Hepatocyte (in vitro differentiated cells): ENCODE measurements around the gene PRIM1. TPM values are rescaled to one million over a fixed set of nuclear protein-coding genes. Genes with fewer than 3 reads are reported as not detected.
"Not testable (repeated sequence)": the region's sequence is repeated elsewhere in the genome, so short reads cannot be mapped to it uniquely, and the experiment has no call there.

Experiments used
- DNase-seq: peaks from one replicate; pipeline ENCODE4 v3.0.0-alpha.2; 2016; ENCODE audit warnings: low spot score
- H2AFZ ChIP-seq: fragments of 200-600 bp; sonication (generic); 2 replicates; pipeline ENCODE4 v1.6.0; 2016; ENCODE audit warnings: antibody characterized with exemption, mild to moderate bottlenecking
- H3K27ac ChIP-seq: fragments of 200-600 bp; sonication (generic); 2 replicates; pipeline ENCODE4 v1.5.1; 2016; ENCODE audit warnings: mild to moderate bottlenecking
- H3K27me3 ChIP-seq: fragments of 200-600 bp; sonication (generic); 2 replicates; pipeline ENCODE4 v1.6.1; 2016
- H3K36me3 ChIP-seq: fragments of 200-600 bp; sonication (generic); replicated peaks from 2 replicates; pipeline ENCODE4 v1.5.1; 2016; ENCODE audit warnings: low read depth; ENCODE audit not compliant: insufficient read depth
- H3K4me1 ChIP-seq: fragments of 200-600 bp; sonication (generic); 2 replicates; pipeline ENCODE4 v1.5.1; 2016; ENCODE audit warnings: mild to moderate bottlenecking, moderate library complexity; ENCODE audit not compliant: insufficient read depth
- H3K4me2 ChIP-seq: fragments of 200-600 bp; sonication (generic); 2 replicates; pipeline ENCODE4 v1.6.0; 2016
- H3K4me3 ChIP-seq: fragments of 200-600 bp; sonication (generic); 2 replicates; pipeline ENCODE4 v1.5.1; 2016; ENCODE audit warnings: mild to moderate bottlenecking
- H3K79me2 ChIP-seq: fragments of 200-600 bp; sonication (generic); 2 replicates; pipeline ENCODE4 v1.6.0; 2017; ENCODE audit warnings: mild to moderate bottlenecking
- H3K9me2 ChIP-seq: fragments of 200-600 bp; sonication (generic); replicated peaks from 2 replicates; pipeline ENCODE4 v1.6.0; 2017; ENCODE audit warnings: mild to moderate bottlenecking; ENCODE audit not compliant: insufficient read depth
- H3K9me3 ChIP-seq: fragments of 200-600 bp; sonication (generic); 2 replicates; pipeline ENCODE4 v1.5.1; 2016; ENCODE audit warnings: low read depth, mild to moderate bottlenecking
- H4K20me1 ChIP-seq: fragments of 200-600 bp; sonication (generic); 2 replicates; pipeline ENCODE4 v1.6.0; 2016; ENCODE audit warnings: mild to moderate bottlenecking; ENCODE audit not compliant: insufficient read depth, poor library complexity, severe bottlenecking
- CTCF ChIP-seq: fragments of 200-600 bp; sonication (generic); IDR thresholded peaks from 2 replicates; pipeline ENCODE4 v1.5.1; 2016; ENCODE audit warnings: antibody characterized with exemption, mild to moderate bottlenecking; ENCODE audit not compliant: poor library complexity
- EZH2 ChIP-seq: fragments of 200-600 bp; sonication (generic); IDR thresholded peaks from 2 replicates; pipeline ENCODE4 v1.6.1; 2016; ENCODE audit warnings: antibody characterized with exemption, mild to moderate bottlenecking, borderline replicate concordance
- EZH2phosphoT487 ChIP-seq: fragments of 200-600 bp; sonication (generic); IDR thresholded peaks from one replicate; pipeline ENCODE4 v1.6.1; 2018; ENCODE audit warnings: antibody characterized with exemption, mild to moderate bottlenecking, low read depth, moderate library complexity; ENCODE audit not compliant: unreplicated experiment, severe bottlenecking
- WGBS: methylation state at CpG from one replicate; pipeline ENCODE4 v1.1.6; 2016; ENCODE audit warnings: low lambda C conversion rate; ENCODE audit errors: missing lambda C conversion rate; 5-methylcytosine and 5-hydroxymethylcytosine counted together
- polyA plus RNA-seq: library from polyadenylated mRNA; unstranded; fragments of >200 nt; fragmentation: Nextera tagmentation; extraction: Ambion mirVana; gene quantifications from 2 replicates; pipeline ENCODE4 v1.2.1, GENCODE V29; 2016
- total RNA-seq: library from RNA; depleted of rRNA; stranded (reverse); fragments of >200 nt; gene quantifications from 2 replicates; pipeline ENCODE4 v1.2.3, GENCODE V29; 2014

Gene PRIM1
- total and polyA plus RNA-seq, 2 experiments from 2014 or later: 5.9 to 6.8 TPM

GRCh38 chr12:56728139-56728861 lies 23.8 kb downstream of the PRIM1 start:
- no peaks in the 10 kb centered on the region for H3K36me3 ChIP-seq
- peaks cover 9% of the 10 kb centered on the region for H4K20me1 ChIP-seq
- WGBS: 97% methylated on average over 11 of the region's 11 CpGs
- H3K4me3 ChIP-seq: no peak overlapping the region
- TF ChIP-seq CTCF (no peak), EZH2phosphoT487 (no peak), EZH2 (no peak)
- no peak overlapping the region for H2AFZ ChIP-seq
- no peaks in the 10 kb centered on the region for H3K9me3 ChIP-seq
- H3K4me2 ChIP-seq: no peak overlapping the region
- H3K27me3 ChIP-seq: no peaks in the 10 kb centered on the region
- H3K4me1 ChIP-seq: peaks cover 8% of the 10 kb centered on the region
- H3K27ac ChIP-seq: no peak overlapping the region
- H3K9me2 ChIP-seq: no peaks in the 10 kb centered on the region
- no peak for DNase-seq
- peaks cover 17% of the 10 kb centered on the region for H3K79me2 ChIP-seq

- not testable (repeated sequence) for H3K9me3 ChIP-seq, DNase-seq, H3K36me3 ChIP-seq, H3K27me3 ChIP-seq, H3K9me2 ChIP-seq, H3K4me3 ChIP-seq
- Histone ChIP-seq H3K27ac (peak overlapping the region; percentile 96), H3K4me2 (peak overlapping the region; percentile 78), H3K79me2 (peaks cover 38% of the 10 kb centered on the region), H4K20me1 (peaks cover 30% of the 10 kb centered on the region), H3K4me1 (peaks cover 28% of the 10 kb centered on the region), H2AFZ (peak overlapping the region; percentile 79)
- 94% methylated on average over 15 of the region's 15 CpGs for WGBS
These were observed 25.9 kb downstream of the PRIM1 start for GRCh38 chr12:56726196-56726675.

GRCh38 chr12:56725723-56726102 lies 26.4 kb downstream of the PRIM1 start:
- peak overlapping the region; percentile 96 for H3K27ac ChIP-seq
- peaks cover 35% of the 10 kb centered on the region for H4K20me1 ChIP-seq
- WGBS: 44% methylated on average over 7 of the region's 7 CpGs
- H3K9me2 ChIP-seq: no peaks in the 10 kb centered on the region
- TF ChIP-seq CTCF (no peak), EZH2 (no peak), EZH2phosphoT487 (no peak)
- no peak for DNase-seq
- peaks cover 43% of the 10 kb centered on the region for H3K79me2 ChIP-seq
- H3K4me3 ChIP-seq: peak overlapping the region; percentile 13
- peaks cover 30% of the 10 kb centered on the region for H3K4me1 ChIP-seq
- no peaks in the 10 kb centered on the region for H3K9me3 ChIP-seq
- no peaks in the 10 kb centered on the region for H3K36me3 ChIP-seq
- H2AFZ ChIP-seq: peak overlapping the region; percentile 79
- no peaks in the 10 kb centered on the region for H3K27me3 ChIP-seq
- H3K4me2 ChIP-seq: peak overlapping the region; percentile 78

GRCh38 chr12:56724972-56725722 lies 27.0 kb downstream of the PRIM1 start, which contains the start of gene NACA:
Gene NACA (minus strand): TSS chr12:56725299. CDS start chr12:56724521, 778 bp downstream.
- peaks cover 41% of the 10 kb centered on the region for H4K20me1 ChIP-seq
- H3K9me3 ChIP-seq: no peaks in the 10 kb centered on the region
- TF ChIP-seq EZH2: no peak
- no peak for TF ChIP-seq CTCF
- TF ChIP-seq EZH2phosphoT487: no peak
- H3K4me2 ChIP-seq: peak within 1 kb of the TSS; percentile 92
- peaks cover 30% of the 10 kb centered on the region for H3K4me1 ChIP-seq
- peak within 1 kb of the TSS; percentile 96 for H3K27ac ChIP-seq
- no peaks in the 10 kb centered on the region for H3K27me3 ChIP-seq
- H3K9me2 ChIP-seq: no peaks in the 10 kb centered on the region
- WGBS: 1% methylated on average over 46 of the region's 46 CpGs
- no peaks in the 10 kb centered on the region for H3K36me3 ChIP-seq
- H2AFZ ChIP-seq: peak within 1 kb of the TSS; percentile 79
- peaks cover 48% of the 10 kb centered on the region for H3K79me2 ChIP-seq
- peak; percentile 97 for DNase-seq
- H3K4me3 ChIP-seq: peak within 1 kb of the TSS; percentile 65
